ENCODE measurements around the gene ANKHD1.
"Not testable (repeated sequence)": the region's sequence is repeated elsewhere in the genome, so short reads cannot be mapped to it uniquely, and the experiment has no call there.

The ANKHD1 gene

GRCh38 chr5:140566665-140567064 is 165.0 kb downstream of the ANKHD1 start:
- no peak for DNase-seq

GRCh38 chr5:140567136-140567818 is 165.6 kb downstream of the ANKHD1 start:
- no peak for DNase-seq

GRCh38 chr5:140567871-140568270 is 166.2 kb downstream of the ANKHD1 start:
- DNase-seq: no peak

GRCh38 chr5:140568443-140569063 is 166.9 kb downstream of the ANKHD1 start:
- no peak for DNase-seq

- DNase-seq: no peak
Observed at GRCh38 chr5:140569197-140569596, 167.6 kb downstream of the ANKHD1 start.

- no peak for DNase-seq
Observed at GRCh38 chr5:140570058-140570457, 168.4 kb downstream of the ANKHD1 start.

GRCh38 chr5:140570488-140570887 is 168.9 kb downstream of the ANKHD1 start:
- no peak for DNase-seq

GRCh38 chr5:140571105-140571504 is 169.5 kb downstream of the ANKHD1 start:
- no peak for DNase-seq

GRCh38 chr5:140573683-140574082 is 172.1 kb downstream of the ANKHD1 start:
- DNase-seq: no peak

GRCh38 chr5:140574165-140574564 is 172.5 kb downstream of the ANKHD1 start:
- DNase-seq: no peak

GRCh38 chr5:140575309-140575708 is 173.7 kb downstream of the ANKHD1 start:
- no peak for DNase-seq

- no peak for DNase-seq
Observed at GRCh38 chr5:140576776-140577201, 175.2 kb downstream of the ANKHD1 start.

GRCh38 chr5:140579188-140579747 is 177.6 kb downstream of the ANKHD1 start:
- not testable (repeated sequence) for DNase-seq

GRCh38 chr5:140587495-140587894 is 185.9 kb downstream of the ANKHD1 start:
- no peak for DNase-seq

GRCh38 chr5:140588311-140589070 is 186.9 kb downstream of the ANKHD1 start:
- no peak for DNase-seq

Data from KG1 (cell line).